ENCODE results near the gene PRICKLE1. TPM values are rescaled to one million over a fixed set of nuclear protein-coding genes. Genes with fewer than 3 reads are reported as not detected.

PRICKLE1 gene
- total and polyA plus RNA-seq, 9 of the 15 experiments (the other 6 are each of a cell fraction or from before 2014, with no cell fraction given) = 0.22 to 0.85 (median 0.31) TPM

- DNase-seq (ENCODE audit: extremely low read depth in 1 of 4, low spot score in 3 of 4) = no peak
- Histone ChIP-seq H3K9me1 (ENCODE audit: control insufficient read depth, insufficient read depth, low read length) (no peaks in the 10 kb centered on the region), H2AFZ (ENCODE audit: low read depth, low read length) (no peak overlapping the region), H3K36me3 (ENCODE audit: control insufficient read depth, insufficient read depth, low read length) (no peaks in the 10 kb centered on the region), H3K79me2 (ENCODE audit: control insufficient read depth, insufficient read depth, low read length) (no peaks in the 10 kb centered on the region), H3K27ac (ENCODE audit: extremely low read depth, low read depth, low read length) (no peak overlapping the region), H3K4me2 (ENCODE audit: insufficient read depth, low read length) (no peak overlapping the region), H3K4me3 (no peak overlapping the region), H3K9me3 (replicated peaks; ENCODE audit: control insufficient read depth, insufficient read depth, low read depth, low read length) (0 out of 2 replicates have a peak, but pooled peaks cover 2% of the 10 kb centered on the region), H3K9ac (ENCODE audit: insufficient read depth in 1 of 2, low read depth in 2 of 2, low read length in 2 of 2) (no peak overlapping the region), H4K20me1 (replicated peaks; ENCODE audit: control insufficient read depth, insufficient read depth, low read length) (no peaks in the 10 kb centered on the region), H3K27me3 (ENCODE audit: control insufficient read depth in 2 of 2, insufficient read depth in 2 of 2, low read length in 2 of 2) (no peaks in the 10 kb centered on the region), H3K4me1 (replicated peaks in 1 of 2; ENCODE audit: control insufficient read depth in 2 of 2, insufficient read depth in 2 of 2, low read length in 2 of 2) (peaks cover 9 to 18% of the 10 kb centered on the region in 2 experiments; a peak in 4 of 5 replicates)
- BruUV-seq (replicated peaks) = no TSS peak
- FAIRE-seq = no peak
- in situ Hi-C loops (cut with MboI) (no loop called here), intact Hi-C loops (cut with micrococcal nuclease) (no loop called here)
- no peak for TF ChIP-seq SMARCB1 (IDR thresholded peaks at IDR 0.05; ENCODE audit: insufficient read length, low read depth)
- no peak for TF ChIP-seq ZHX1 (conservative IDR thresholded peaks at IDR 0.05; ENCODE audit: low read length)
- TF ChIP-seq JUND (IDR thresholded peaks at IDR 0.05; ENCODE audit: borderline replicate concordance, low read depth, low read length) = no peak
- no peak for TF ChIP-seq JUND (tag; IDR thresholded peaks at IDR 0.05; ENCODE audit: borderline replicate concordance, low read depth, low read length)
- TF ChIP-seq ZNF764 (CRISPR knock-in tag; IDR thresholded peaks at IDR 0.05; ENCODE audit: low read depth) = no peak
- TF ChIP-seq PTTG1 (tag; IDR thresholded peaks at IDR 0.05; ENCODE audit: low read depth) = no peak
- no peak for TF ChIP-seq SNRNP70 (optimal IDR thresholded peaks at IDR 0.05; ENCODE audit: low read depth, low read length)
- TF ChIP-seq TAF9B (IDR thresholded peaks at IDR 0.05; ENCODE audit: partially characterized antibody) = no peak
- TF ChIP-seq TAF7 (tag; IDR thresholded peaks at IDR 0.05) = no peak
- no peak for TF ChIP-seq CTCF (IDR thresholded peaks at IDR 0.05 in 2 of 3, conservative IDR thresholded peaks at IDR 0.05 in 1 of 3; ENCODE audit: insufficient read depth in 2 of 3, low read depth in 1 of 3, low read length in 3 of 3)
- no peak for TF ChIP-seq KLF1 (tag; IDR thresholded peaks at IDR 0.05)
- no peak for TF ChIP-seq NFE2L1 (tag; IDR thresholded peaks at IDR 0.05; ENCODE audit: borderline replicate concordance, low read depth)
- TF ChIP-seq RFX1 (IDR thresholded peaks at IDR 0.05) = no peak
- TF ChIP-seq PTBP1 (IDR thresholded peaks at IDR 0.05; ENCODE audit: low read depth, low read length) = no peak
- TF ChIP-seq MXD1 (CRISPR knock-in tag; IDR thresholded peaks at IDR 0.05; ENCODE audit: borderline replicate concordance, poor library complexity, severe bottlenecking) = no peak
- TF ChIP-seq PTRF (tag; IDR thresholded peaks at IDR 0.05) = no peak
- WGBS (ENCODE audit: insufficient coverage, low coverage, missing lambda C conversion rate) = 59% methylated on average over 3 of the region's 3 CpGs
- POLR2A ChIA-PET = no interaction called here
- CTCF ChIA-PET (ENCODE audit: low intra/inter-chr PET ratio) = no interaction called here
- ATAC-seq = no peak
Observed at GRCh38 chr12:42485823-42486222, 103.7 kb downstream of the PRICKLE1 start.
